ENCODE data around the gene NPAS3. TPM values are rescaled to one million over a fixed set of nuclear protein-coding genes. Genes with fewer than 3 reads are reported as not detected.

The NPAS3 gene
- polyA plus RNA-seq, 4 donors, result 8.5 to 11.0 (median 10.7) TPM

- DNase-seq (ENCODE audit: low read depth in 4 of 4, low spot score in 3 of 4), result no peak
These were observed 196.3 kb downstream of the NPAS3 start for GRCh38 chr14:33134975-33135374.

GRCh38 chr14:33150666-33151428 is 212.2 kb downstream of the NPAS3 start:
- no peak for DNase-seq (ENCODE audit: low read depth in 4 of 4, low spot score in 3 of 4)

DNA sequence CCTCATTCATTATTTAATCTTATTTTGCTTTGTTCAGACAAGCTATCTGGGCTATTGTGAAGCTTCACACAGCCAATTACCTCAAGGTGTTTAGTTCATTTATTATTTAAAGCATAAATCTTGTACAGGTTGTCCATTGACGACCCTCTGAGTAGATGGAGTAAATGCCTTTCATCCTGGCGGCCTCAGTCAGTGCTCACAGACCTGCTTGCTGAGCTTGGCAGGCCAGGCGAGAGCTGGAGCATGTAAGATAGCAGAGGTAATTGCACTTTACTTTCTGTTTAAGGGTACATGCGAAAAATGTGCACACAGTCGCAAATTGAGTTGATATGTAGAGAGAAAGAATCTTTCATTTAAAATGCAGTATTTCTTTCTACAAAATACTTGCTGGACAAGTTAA is 224.4 kb downstream of the NPAS3 start:
- no peak for DNase-seq (ENCODE audit: low read depth in 4 of 4, low spot score in 3 of 4)

DNA sequence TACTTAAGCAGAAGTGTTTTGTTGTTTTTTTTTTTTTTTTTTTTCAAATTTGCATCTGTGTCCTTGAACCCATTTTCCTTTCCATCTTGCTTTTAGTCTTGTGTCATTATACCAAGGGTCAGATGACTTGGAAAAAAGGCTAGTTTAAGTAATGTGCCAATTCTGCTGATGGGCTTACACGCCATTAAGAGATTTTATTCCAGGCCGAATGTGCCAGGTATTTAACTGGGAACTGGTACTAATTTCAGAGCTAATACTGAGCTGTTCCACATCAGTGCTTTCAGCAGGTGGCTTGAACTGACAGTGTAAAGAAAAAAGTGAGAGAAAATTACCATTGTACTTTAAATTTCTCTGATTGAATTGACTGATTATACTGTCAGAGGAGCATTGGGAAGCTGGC is 224.9 kb downstream of the NPAS3 start:
- DNase-seq (ENCODE audit: low read depth in 4 of 4, low spot score in 3 of 4), result no peak

- DNase-seq (ENCODE audit: low read depth in 4 of 4, low spot score in 3 of 4), result peak in 2 of 4 donors; percentile 3 to 4
These were observed 226.7 kb downstream of the NPAS3 start for GRCh38 chr14:33165144-33165925.

DNA sequence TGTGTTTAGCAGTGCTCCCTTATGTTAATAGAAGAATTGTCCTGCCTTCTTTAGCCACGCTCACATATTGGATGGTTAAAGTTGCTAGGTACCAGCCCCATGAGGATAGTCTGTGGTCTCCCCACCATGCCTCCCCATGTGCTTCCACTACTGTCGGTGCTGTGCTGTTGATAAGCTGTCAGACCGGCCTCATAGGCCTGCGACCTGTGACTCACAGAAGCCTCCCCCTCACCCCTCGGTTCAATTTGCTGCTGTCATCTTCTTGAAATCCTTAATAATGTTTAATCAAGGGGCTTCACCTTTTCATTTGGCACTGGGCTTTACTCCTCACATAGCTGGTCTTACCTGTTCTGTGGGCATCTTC is 227.2 kb downstream of the NPAS3 start:
- no peak for DNase-seq (ENCODE audit: low read depth in 4 of 4, low spot score in 3 of 4)

DNA sequence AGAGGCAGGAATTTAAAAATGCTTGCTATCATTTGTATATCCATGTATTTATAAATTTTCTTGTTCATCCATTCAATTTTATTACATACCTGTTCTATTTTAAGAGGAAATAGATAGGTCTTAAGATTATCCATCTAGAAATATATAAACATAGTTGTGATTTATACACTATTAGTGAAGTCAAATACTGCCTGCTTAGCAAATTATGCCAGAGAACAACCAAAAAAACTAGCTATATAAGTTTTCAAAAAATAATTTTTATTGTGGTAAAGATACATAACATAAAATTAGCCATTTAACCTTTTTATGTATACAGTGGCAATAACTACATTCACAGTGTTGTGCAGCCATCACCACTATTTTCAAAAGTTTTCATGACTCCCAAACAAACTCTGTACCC is 237.3 kb downstream of the NPAS3 start:
- no peak for DNase-seq (ENCODE audit: low read depth in 4 of 4, low spot score in 3 of 4)

DNA sequence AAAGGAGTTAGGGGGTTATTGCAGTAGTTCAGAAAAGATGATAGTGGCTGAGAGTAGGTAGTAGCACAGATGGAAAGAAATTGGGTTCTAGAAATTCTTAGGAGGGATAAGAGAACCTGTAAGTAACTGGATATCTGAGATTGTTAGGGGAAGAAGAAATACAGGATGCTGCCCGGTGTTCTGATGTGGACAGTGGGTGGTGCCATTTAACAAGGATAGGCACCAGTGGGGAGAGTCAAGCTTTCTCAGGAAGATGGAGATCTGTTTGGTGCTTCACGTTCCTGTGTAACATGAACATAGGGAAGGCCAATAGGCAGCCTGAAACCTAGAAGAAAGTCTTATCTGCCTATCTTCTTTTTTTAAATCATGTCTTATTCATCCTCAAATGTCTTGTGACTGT is 245.9 kb downstream of the NPAS3 start:
- no peak for DNase-seq (ENCODE audit: low read depth in 4 of 4, low spot score in 3 of 4)

DNA sequence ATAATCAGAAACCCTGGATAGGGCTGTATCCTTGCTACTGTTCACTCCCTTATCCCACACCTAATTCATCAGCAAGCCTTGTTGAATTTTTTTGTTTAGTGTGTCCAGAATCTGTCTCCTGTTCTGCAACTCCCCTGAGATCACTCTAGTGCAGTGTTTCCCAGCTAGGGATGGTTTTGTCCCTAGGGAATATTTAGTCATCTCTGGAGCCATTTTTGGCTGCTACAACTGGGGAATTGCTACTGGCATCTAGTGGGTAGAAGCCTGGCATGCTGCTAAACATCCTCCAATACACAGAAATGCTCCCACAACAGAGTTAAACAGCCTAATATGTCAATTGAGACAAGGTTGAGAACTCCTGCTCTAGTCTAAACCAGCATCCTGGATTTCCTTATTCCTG is 248.0 kb downstream of the NPAS3 start:
- no peak for DNase-seq (ENCODE audit: low read depth in 4 of 4, low spot score in 3 of 4)

GRCh38 chr14:33188880-33189279 is 250.2 kb downstream of the NPAS3 start:
- DNase-seq (ENCODE audit: low read depth in 4 of 4, low spot score in 3 of 4), result no peak

DNA sequence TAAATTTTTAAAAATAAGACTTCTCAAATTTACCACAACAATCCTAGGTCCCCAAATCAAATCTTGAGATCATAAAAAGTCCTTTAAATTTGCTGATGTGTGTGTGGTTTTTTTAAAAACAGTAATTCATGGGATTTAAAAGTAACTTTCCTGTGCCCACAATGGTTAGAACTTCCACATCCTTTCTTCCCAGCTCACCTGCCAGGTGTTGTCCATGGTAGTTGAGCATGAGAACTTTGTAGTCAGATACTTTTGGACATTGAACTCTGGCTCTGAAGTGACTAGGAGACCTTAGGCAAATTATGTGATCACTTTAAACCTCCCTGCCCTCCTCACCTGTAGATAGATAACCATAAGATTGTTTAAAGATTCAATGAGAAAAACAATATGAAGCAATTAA is 253.2 kb downstream of the NPAS3 start:
- no peak for DNase-seq (ENCODE audit: low read depth in 4 of 4, low spot score in 3 of 4)

DNA sequence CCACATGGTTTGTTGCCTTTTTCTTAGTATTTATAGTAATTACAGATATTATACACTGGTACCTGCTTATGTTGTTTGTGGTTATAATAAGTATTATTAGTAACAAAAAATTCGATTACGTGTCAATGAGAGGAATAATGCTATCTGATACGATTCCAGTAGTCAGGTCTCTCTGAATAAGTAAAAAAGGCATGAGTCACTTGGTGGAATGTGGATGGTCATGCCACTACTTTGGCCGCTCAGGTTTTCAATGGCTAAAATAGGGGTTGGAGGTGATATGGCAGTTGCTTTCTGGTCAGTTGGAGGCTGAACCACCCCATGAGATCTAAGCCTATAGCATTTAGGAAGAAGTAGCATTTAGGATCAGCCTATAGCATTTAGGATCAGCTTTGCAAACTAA is 255.9 kb downstream of the NPAS3 start:
- no peak for DNase-seq (ENCODE audit: low read depth in 4 of 4, low spot score in 3 of 4)

- DNase-seq (ENCODE audit: low read depth in 4 of 4, low spot score in 3 of 4), result no peak
These were observed 260.0 kb downstream of the NPAS3 start for GRCh38 chr14:33198684-33199083.

- DNase-seq (ENCODE audit: low read depth in 4 of 4, low spot score in 3 of 4), result no peak
These were observed 262.4 kb downstream of the NPAS3 start for GRCh38 chr14:33201116-33201515.

GRCh38 chr14:33206981-33207380 is 268.3 kb downstream of the NPAS3 start:
- no peak for DNase-seq (ENCODE audit: low read depth in 4 of 4, low spot score in 3 of 4)

GRCh38 chr14:33207467-33208017 is 268.9 kb downstream of the NPAS3 start:
- no peak for DNase-seq (ENCODE audit: low read depth in 4 of 4, low spot score in 3 of 4)

- peak; percentile 10 to 27 (median 20) for DNase-seq (ENCODE audit: low read depth in 4 of 4, low spot score in 3 of 4)
These were observed 271.6 kb downstream of the NPAS3 start for GRCh38 chr14:33210311-33210710.

- no peak for DNase-seq (ENCODE audit: low read depth in 4 of 4, low spot score in 3 of 4)
These were observed 279.3 kb downstream of the NPAS3 start for GRCh38 chr14:33218026-33218425.

- no peak for DNase-seq (ENCODE audit: low read depth in 4 of 4, low spot score in 3 of 4)
These were observed 281.3 kb downstream of the NPAS3 start for GRCh38 chr14:33219957-33220356.

DNA sequence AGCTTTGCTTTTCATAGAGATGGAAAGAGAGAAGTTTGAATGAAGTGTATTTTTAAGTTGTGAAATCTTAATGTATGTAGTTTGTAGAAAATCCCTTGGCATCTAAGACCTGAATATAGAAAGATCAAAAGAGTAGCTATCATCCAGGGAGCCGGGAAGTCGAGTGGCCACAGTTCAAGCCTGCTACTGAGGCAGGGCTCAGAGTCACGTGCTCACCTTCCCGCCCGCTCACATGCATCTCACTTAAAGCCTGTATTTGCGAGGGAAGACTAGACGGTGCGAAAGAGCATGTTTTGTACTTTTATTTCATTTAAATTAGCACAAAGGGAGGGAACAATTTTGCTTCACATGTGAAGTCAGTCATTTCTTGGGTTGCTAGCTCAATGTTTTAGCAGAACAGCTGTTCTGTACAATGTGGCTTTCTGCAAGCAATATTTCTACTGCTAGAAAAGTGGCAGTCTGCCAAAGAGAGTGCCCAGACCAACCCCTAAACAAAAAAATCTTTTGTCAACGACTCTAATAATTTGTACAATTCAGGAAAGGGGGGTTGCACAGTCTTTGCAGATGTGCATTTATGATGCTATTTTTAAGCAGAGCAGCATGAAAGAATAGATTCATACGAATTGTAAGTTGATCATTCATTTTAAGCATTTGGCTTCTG is 290.7 kb downstream of the NPAS3 start:
- DNase-seq (ENCODE audit: low read depth in 4 of 4, low spot score in 3 of 4), result peak; percentile 4 to 16 (median 9)

- DNase-seq (ENCODE audit: low read depth in 4 of 4, low spot score in 3 of 4), result no peak
These were observed 291.3 kb downstream of the NPAS3 start for GRCh38 chr14:33230021-33230420.
